K562 (cell line): Measurements from ENCODE around the gene NXNL2. TPM values are rescaled to one million over a fixed set of nuclear protein-coding genes. Genes with fewer than 3 reads are reported as not detected.

Experiments
- ATAC-seq: fragments of 200-7000 bp; cut with Tn5 transposase; 3 replicates; pipeline ENCODE4 v1.9.1; 2020; ENCODE audit warnings: moderate library complexity
- BruUV-seq: library from RNA; stranded (reverse); fragments of 400-500 nt; replicated peaks from 2 replicates; lab custom pipeline; 2021; lab: Mats Ljungman, UMichigan
- CTCF ChIA-PET: fragments of 300-600 bp; formaldehyde crosslinking; extraction: SDS; loops from one replicate; lab custom pipeline; 2021; ENCODE audit warnings: low intra/inter-chr PET ratio; lab: Yijun Ruan, JAX
- POLR2A ChIA-PET: fragments of 300-600, 350-650 bp; sonication (Branson Sonifier 250); formaldehyde crosslinking; extraction: SDS; loops from one replicate; lab custom pipeline; 2021; ENCODE audit warnings: antibody characterized with exemption, inconsistent platforms; lab: Yijun Ruan, JAX
- DNase-seq, 4 experiments: peaks; one replicate each; pipeline versions ENCODE4 v3.0.0 to v3.0.0-alpha.2; 2011 to 2018; ENCODE audit warnings: low spot score in 3 of 4, mixed read lengths in 3 of 4; ENCODE audit errors: extremely low read depth in 1 of 4
- FAIRE-seq: peaks from 2 replicates; lab custom pipeline; 2011; peaks lifted over from hg19 to GRCh38; lab: Jason Lieb, UNC
- H2AFZ ChIP-seq: 2 replicates; pipeline ENCODE4 v1.6.0; 2011; ENCODE audit warnings: low read depth, low read length, control low read depth, inconsistent platforms
- H3K27ac ChIP-seq: fragments of 200-600 bp; 3 replicates; pipeline ENCODE4 v1.8.0; 2011; ENCODE audit warnings: low read depth, mild to moderate bottlenecking, control low read depth, inconsistent platforms, low read length, moderate library complexity, mixed read lengths; ENCODE audit errors: extremely low read depth
- H3K27me3 ChIP-seq, 2 experiments: fragments of 300-600 bp in 1 of 2; 2 replicates in 1 of 2; 3 replicates in 1 of 2; pipeline versions ENCODE4 v1.6.0 to v1.8.0; 2011; ENCODE audit warnings: inconsistent platforms in 2 of 2, low read length in 2 of 2, mild to moderate bottlenecking in 1 of 2, mixed read lengths in 1 of 2, moderate library complexity in 1 of 2; ENCODE audit not compliant: control insufficient read depth in 2 of 2, insufficient read depth in 2 of 2
- H3K36me3 ChIP-seq: fragments of 300-600 bp; 3 replicates; pipeline ENCODE4 v1.8.0; 2011; ENCODE audit warnings: mild to moderate bottlenecking, low read length, inconsistent platforms; ENCODE audit not compliant: control insufficient read depth, insufficient read depth
- H3K4me1 ChIP-seq, 2 experiments: fragments of 200-600 bp in 1 of 2; replicated peaks in 1 of 2; 2 replicates in 1 of 2; 3 replicates in 1 of 2; pipeline versions ENCODE4 v1.5.1 to v1.8.0; 2011; ENCODE audit warnings: inconsistent platforms in 2 of 2, low read length in 2 of 2, mild to moderate bottlenecking in 1 of 2, mixed read lengths in 1 of 2, moderate library complexity in 1 of 2; ENCODE audit not compliant: control insufficient read depth in 2 of 2, insufficient read depth in 2 of 2
- H3K4me2 ChIP-seq: 2 replicates; pipeline ENCODE4 v1.6.1; 2011; ENCODE audit warnings: low read length, control low read depth, inconsistent platforms, mixed read lengths; ENCODE audit not compliant: insufficient read depth
- H3K4me3 ChIP-seq: fragments of 200-600 bp; sonication (generic), shearing (Covaris generic); 2 replicates; pipeline ENCODE4 v1.5.1; 2016; ENCODE audit warnings: control low read depth, inconsistent platforms
- H3K79me2 ChIP-seq: fragments of 200-600 bp; 3 replicates; pipeline ENCODE4 v1.8.0; 2011; ENCODE audit warnings: low read length, inconsistent platforms; ENCODE audit not compliant: control insufficient read depth, insufficient read depth
- H3K9ac ChIP-seq, 2 experiments: 2 replicates each; pipeline versions ENCODE4 v1.6.0 to v1.6.1; 2011; ENCODE audit warnings: low read depth in 2 of 2, low read length in 2 of 2, control low read depth in 1 of 2, inconsistent platforms in 1 of 2, mild to moderate bottlenecking in 1 of 2, mixed read lengths in 1 of 2; ENCODE audit not compliant: insufficient read depth in 1 of 2
- H3K9me1 ChIP-seq: one replicate; pipeline ENCODE4 v1.6.0; 2011; ENCODE audit warnings: inconsistent platforms, mild to moderate bottlenecking, low read length, moderate library complexity; ENCODE audit not compliant: control insufficient read depth, insufficient read depth
- H3K9me3 ChIP-seq: replicated peaks from 2 replicates; pipeline ENCODE4 v1.5.1; 2011; ENCODE audit warnings: low read depth, low read length, inconsistent platforms; ENCODE audit not compliant: control insufficient read depth, insufficient read depth
- H4K20me1 ChIP-seq: replicated peaks from 2 replicates; pipeline ENCODE4 v1.6.1; 2011; ENCODE audit warnings: low read length, inconsistent platforms, mixed read lengths; ENCODE audit not compliant: control insufficient read depth, insufficient read depth
- E2F4 ChIP-seq: sonication (generic); formaldehyde crosslinking; IDR thresholded peaks from 2 replicates; pipeline ENCODE4 v1.8.0; 2022; ENCODE audit warnings: mild to moderate bottlenecking, low read depth, missing genetic modification reagents
- HMGN3 ChIP-seq: IDR thresholded peaks from 2 replicates; pipeline ENCODE4 v1.6.1; 2011; ENCODE audit warnings: borderline replicate concordance, low read depth, mild to moderate bottlenecking, mixed read lengths, low read length; ENCODE audit not compliant: insufficient read length; ENCODE audit errors: extremely low read depth
- ILK ChIP-seq: fragments of 450-650 bp; IDR thresholded peaks from 2 replicates; pipeline ENCODE4 v1.6.1; 2016; ENCODE audit warnings: missing genetic modification characterization, low read depth, mild to moderate bottlenecking, missing compliant biosample characterization, moderate library complexity, borderline replicate concordance
- PKNOX1 ChIP-seq: fragments of 450-650 bp; IDR thresholded peaks from 2 replicates; pipeline ENCODE4 v1.6.1; 2016
- PURB ChIP-seq: sonication (generic); formaldehyde crosslinking; IDR thresholded peaks from 2 replicates; pipeline ENCODE4 v1.9.0; 2021; ENCODE audit warnings: low read depth, mild to moderate bottlenecking, missing genetic modification reagents
- TRIM28 ChIP-seq: fragments of 450-650 bp; IDR thresholded peaks from 2 replicates; pipeline ENCODE4 v1.6.1; 2017
- U2AF2 ChIP-seq: fragments of 200-400 bp; formaldehyde crosslinking; optimal IDR thresholded peaks from 2 replicates; pipeline ENCODE3; 2017; ENCODE audit warnings: low read depth, mild to moderate bottlenecking, low read length
- ZNF121 ChIP-seq: sonication (generic); formaldehyde crosslinking; conservative IDR thresholded peaks from 2 replicates; pipeline ENCODE4 v1.8.0; 2022; ENCODE audit warnings: missing genetic modification reagents
- ZNF280B ChIP-seq: fragments of 250-450 bp; sonication (Bioruptor Pico); IDR thresholded peaks from 2 replicates; pipeline ENCODE4 v1.5.1; 2021; ENCODE audit warnings: mild to moderate bottlenecking
- ZNF609 ChIP-seq: sonication (generic); formaldehyde crosslinking; IDR thresholded peaks from 2 replicates; pipeline ENCODE4 v1.8.1; 2023; ENCODE audit warnings: missing genetic modification reagents, mild to moderate bottlenecking, borderline replicate concordance
- WGBS: fragments of 100-300 bp; shearing (Covaris generic); methylation state at CpG from one replicate; pipeline ENCODE4 v1.1.6; 2016; ENCODE audit warnings: low coverage, mixed read lengths; ENCODE audit not compliant: insufficient coverage; ENCODE audit errors: missing lambda C conversion rate; 5-methylcytosine and 5-hydroxymethylcytosine counted together
- in situ Hi-C: fragments of 300-500 bp; cut with MboI; formaldehyde crosslinking; loops from 4 replicates; pipeline ENCODE4 v1.15.0; 2018; ENCODE audit warnings: inconsistent platforms, mixed read lengths
- intact Hi-C: fragments of 100-400 bp; cut with micrococcal nuclease; formaldehyde crosslinking; loops from 2 replicates; pipeline ENCODE4 v1.14.2; 2022
- polyA plus RNA-seq, 8 experiments: library from polyadenylated mRNA; depleted of rRNA in 4 of 8; stranded (reverse) in 5 of 8; unstranded in 3 of 8; fragments of >200 nt; fragmentation: Nextera tagmentation in 2 of 8; fragmentation: Illumina TruSeq in 1 of 8; extraction: Ambion mirVana in 2 of 8; extraction: Trizol in 1 of 8; gene quantifications; 2 replicates each; pipeline versions ENCODE4 v1.2.1 to v1.2.3, GENCODE V29; 2011 to 2014; ENCODE audit warnings: inconsistent platforms in 1 of 8, missing spikeins in 1 of 8
- total RNA-seq, 7 experiments: library from RNA; depleted of rRNA in 6 of 7; stranded (reverse); fragments of >200 nt in 6 of 7; fragmentation: Illumina TruSeq in 2 of 7; extraction: Trizol in 2 of 7; gene quantifications; 2 replicates each; pipeline versions ENCODE4 v1.2.1 to v1.2.3, GENCODE V29; 2011 to 2021; ENCODE audit warnings: low replicate concordance in 1 of 7

NXNL2 gene
- total and polyA plus RNA-seq, 9 of the 15 experiments (the other 6 are each of a cell fraction or from before 2014, with no cell fraction given) = 0.15 to 0.19 TPM; not detected in 7

- no peak for ATAC-seq
- WGBS = 0% methylated on average over 4 of the region's 5 CpGs
- TF ChIP-seq ZNF280B (CRISPR knock-in tag) (no peak), ILK (no peak), U2AF2 (no peak), TRIM28 (no peak), PKNOX1 (no peak), E2F4 (CRISPR knock-in tag) (no peak), ZNF121 (CRISPR knock-in tag) (no peak), ZNF609 (no peak), PURB (CRISPR knock-in tag) (no peak), HMGN3 (no peak)
Measured at GRCh38 chr9:88571419-88571818, 36.4 kb downstream of the NXNL2 start.

More at GRCh38 chr9:88571419-88571818, 36.4 kb downstream of the NXNL2 start:
- no peaks in the 10 kb centered on the region for H3K36me3 ChIP-seq
- DNase-seq = no peak
- ChIA-PET CTCF (no interaction called here), POLR2A (no interaction called here)
- H3K27me3 ChIP-seq = peaks cover 0 to 23% of the 10 kb centered on the region in 2 experiments; a peak in 2 of 5 replicates
- intact Hi-C loops = no loop called here
- no peak overlapping the region for H2AFZ ChIP-seq
- H3K9ac ChIP-seq = no peak overlapping the region
- no peaks in the 10 kb centered on the region for H3K9me1 ChIP-seq
- H3K4me2 ChIP-seq = no peak overlapping the region
- no peak overlapping the region for H3K27ac ChIP-seq
- H3K9me3 ChIP-seq = no peaks in the 10 kb centered on the region
- in situ Hi-C loops = loop anchor here (25.0 kb wide), 1 partner anchor 609 kb away; the partner anchor contains the start of gene CDK20
- no peaks in the 10 kb centered on the region for H3K79me2 ChIP-seq
- no peaks in the 10 kb centered on the region for H4K20me1 ChIP-seq
- no peak for FAIRE-seq
- H3K4me3 ChIP-seq = no peak overlapping the region
- H3K4me1 ChIP-seq = no peaks in the 10 kb centered on the region
- no TSS peak for BruUV-seq
